ENCODE results near the gene LGI2.

The LGI2 gene

DNA sequence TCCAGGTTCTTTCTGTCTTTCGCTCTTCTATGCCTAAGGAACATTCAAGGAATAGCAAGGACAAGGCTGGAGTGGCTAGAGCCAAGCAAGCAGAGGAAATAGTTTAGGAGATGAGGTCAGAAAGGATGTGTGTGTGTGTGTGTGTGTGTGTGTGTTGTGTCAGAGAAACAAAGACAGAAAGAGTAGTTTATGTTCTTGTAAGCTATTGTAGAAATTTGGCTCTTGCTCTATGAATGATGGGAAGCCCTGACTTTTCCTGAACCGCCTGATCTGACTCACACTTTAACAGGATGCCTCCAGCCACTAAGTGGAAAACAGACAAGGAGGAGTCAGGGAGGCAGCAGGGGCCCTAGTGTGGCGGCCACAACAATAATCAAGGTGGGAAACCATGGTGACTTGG lies 39.7 kb downstream of the LGI2 start:
- no peak for TF ChIP-seq CTCF (IDR thresholded peaks at IDR 0.05; ENCODE audit: control insufficient read depth, insufficient read depth, low read depth, low read length, missing control alignments)
- peak; percentile 55 for DNase-seq (ENCODE audit: low read depth)
- H3K4me3 ChIP-seq (ENCODE audit: control insufficient read depth, low read depth, low read length), result no peak overlapping the region

DNA sequence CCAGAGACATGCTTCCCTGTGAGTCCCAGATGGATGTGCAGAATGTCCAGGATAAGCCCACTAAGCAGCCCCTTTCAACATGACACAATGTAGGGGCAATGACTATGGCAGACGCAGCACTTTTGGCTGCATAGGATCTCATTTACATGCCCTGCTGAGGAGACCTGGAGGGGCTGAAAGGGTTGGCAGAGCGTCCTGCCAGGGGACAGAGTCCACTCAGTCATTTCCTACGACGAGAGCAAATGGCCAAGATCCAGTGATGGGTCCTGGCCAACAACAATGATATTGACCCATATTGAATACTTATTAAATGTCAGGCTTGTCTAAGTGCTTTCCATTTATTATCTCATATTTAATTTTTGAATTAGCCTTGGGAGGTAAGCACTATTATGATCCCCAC lies 41.4 kb downstream of the LGI2 start:
- TF ChIP-seq CTCF (IDR thresholded peaks at IDR 0.05; ENCODE audit: control insufficient read depth, insufficient read depth, low read depth, low read length, missing control alignments), result no peak
- H3K4me3 ChIP-seq (ENCODE audit: control insufficient read depth, low read depth, low read length), result no peak overlapping the region
- no peak for DNase-seq (ENCODE audit: low read depth)

GRCh38 chr4:24988776-24989175 lies 42.0 kb downstream of the LGI2 start:
- H3K4me3 ChIP-seq (ENCODE audit: control insufficient read depth, low read depth, low read length), result no peak overlapping the region

GRCh38 chr4:24984602-24985532 lies 45.9 kb downstream of the LGI2 start:
- DNase-seq (ENCODE audit: low read depth), result no peak
- TF ChIP-seq CTCF (IDR thresholded peaks at IDR 0.05; ENCODE audit: control insufficient read depth, insufficient read depth, low read depth, low read length, missing control alignments), result no peak
- no peak overlapping the region for H3K4me3 ChIP-seq (ENCODE audit: control insufficient read depth, low read depth, low read length)

More at GRCh38 chr4:24988776-24989175, 42.0 kb downstream of the LGI2 start:
- TF ChIP-seq CTCF (IDR thresholded peaks at IDR 0.05; ENCODE audit: control insufficient read depth, insufficient read depth, low read depth, low read length, missing control alignments), result peak; percentile 71
- peak; percentile 18 for DNase-seq (ENCODE audit: low read depth)

GRCh38 chr4:24980740-24981139 lies 50.0 kb downstream of the LGI2 start:
- no peak for TF ChIP-seq CTCF (IDR thresholded peaks at IDR 0.05; ENCODE audit: control insufficient read depth, insufficient read depth, low read depth, low read length, missing control alignments)
- no peak overlapping the region for H3K4me3 ChIP-seq (ENCODE audit: control insufficient read depth, low read depth, low read length)
- no peak for DNase-seq (ENCODE audit: low read depth)

- H3K4me3 ChIP-seq (ENCODE audit: control insufficient read depth, low read depth, low read length), result no peak overlapping the region
- peak; percentile 84 for TF ChIP-seq CTCF (IDR thresholded peaks at IDR 0.05; ENCODE audit: control insufficient read depth, insufficient read depth, low read depth, low read length, missing control alignments)
Observed at GRCh38 chr4:24980064-24980690, 50.6 kb downstream of the LGI2 start.

More at GRCh38 chr4:24980064-24980690, 50.6 kb downstream of the LGI2 start:
- DNase-seq (ENCODE audit: low read depth), result peak; percentile 44
